HL-60 (cell line): ENCODE data around the gene LRRC8E.

Experiments used
- DNase-seq, 2 experiments: peaks; one replicate each; pipeline ENCODE4 v3.0.0-alpha.2; 2010 to 2020; ENCODE audit warnings: low read depth in 1 of 2, low spot score in 1 of 2
- H3K27ac ChIP-seq: fragments of 250-450 bp; sonication (Bioruptor Pico); replicated peaks from 2 replicates; pipeline ENCODE4 v1.5.1; 2020; ENCODE audit warnings: mild to moderate bottlenecking, moderate library complexity
- H3K27me3 ChIP-seq: fragments of 250-450 bp; sonication (Bioruptor Pico); 2 replicates; pipeline ENCODE4 v1.5.1; 2021; ENCODE audit warnings: mild to moderate bottlenecking, moderate library complexity; ENCODE audit not compliant: insufficient read depth, poor library complexity, severe bottlenecking
- H3K4me3 ChIP-seq: replicated peaks from 2 replicates; pipeline ENCODE4 v1.5.1; 2011; ENCODE audit warnings: mild to moderate bottlenecking, control low read depth, low read length; ENCODE audit not compliant: insufficient read depth
- CTCF ChIP-seq: IDR thresholded peaks from one replicate; pipeline ENCODE4 v1.5.1; 2011; ENCODE audit warnings: low read length, control low read depth, inconsistent platforms; ENCODE audit not compliant: insufficient read depth
- GABPA ChIP-seq: IDR thresholded peaks from 2 replicates; pipeline ENCODE4 v1.6.1; 2012; ENCODE audit warnings: low read depth
- POLR2AphosphoS5 ChIP-seq: IDR thresholded peaks from 2 replicates; pipeline ENCODE4 v1.6.1; 2012; ENCODE audit warnings: low read depth
- REST ChIP-seq: IDR thresholded peaks from 2 replicates; pipeline ENCODE4 v1.6.1; 2012; ENCODE audit warnings: low read depth; ENCODE audit not compliant: insufficient replicate concordance
- SPI1 ChIP-seq: IDR thresholded peaks from 2 replicates; pipeline ENCODE4 v1.6.1; 2012; ENCODE audit warnings: low read depth, mild to moderate bottlenecking, borderline replicate concordance

LRRC8E gene

DNA sequence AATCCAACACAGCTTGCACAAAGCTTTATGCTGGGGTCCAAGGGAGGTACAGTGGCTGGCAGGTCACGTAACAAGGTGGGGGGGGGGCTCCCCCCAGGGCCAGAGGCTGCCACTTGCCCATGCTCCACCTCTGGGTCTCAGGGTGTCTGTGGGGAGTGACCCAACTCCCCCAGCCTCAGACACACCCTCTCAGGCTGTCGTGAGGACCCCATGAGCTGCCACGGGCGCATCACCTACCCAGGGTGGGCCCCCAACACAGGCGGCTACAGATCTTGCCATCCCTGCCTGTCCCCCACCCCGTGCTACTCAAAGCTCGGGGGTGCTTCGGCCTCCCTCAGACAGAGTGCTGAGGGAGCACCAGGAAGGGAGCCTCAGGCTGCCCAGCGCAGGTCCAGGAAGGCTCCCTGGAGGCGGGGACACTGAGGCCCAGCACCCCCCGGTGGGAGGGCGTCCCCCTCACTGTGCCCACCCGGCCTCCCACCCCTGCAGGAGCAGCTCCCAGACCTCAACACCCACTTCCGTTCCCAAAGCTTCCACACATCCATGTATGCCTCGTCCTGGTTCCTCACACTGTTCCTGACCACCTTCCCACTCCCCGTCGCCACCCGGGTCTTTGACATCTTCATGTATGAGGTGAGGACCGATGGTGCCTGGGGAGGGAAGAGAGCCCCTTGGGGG, 37.2 kb upstream of the LRRC8E start:
- DNase-seq = no peak
- no peak overlapping the region for H3K4me3 ChIP-seq
- no peak overlapping the region for H3K27ac ChIP-seq
- TF ChIP-seq REST = no peak
- no peak for TF ChIP-seq GABPA
- no peak for TF ChIP-seq SPI1
- TF ChIP-seq POLR2AphosphoS5 = no peak
- TF ChIP-seq CTCF = no peak
- no peaks in the 10 kb centered on the region for H3K27me3 ChIP-seq

DNA sequence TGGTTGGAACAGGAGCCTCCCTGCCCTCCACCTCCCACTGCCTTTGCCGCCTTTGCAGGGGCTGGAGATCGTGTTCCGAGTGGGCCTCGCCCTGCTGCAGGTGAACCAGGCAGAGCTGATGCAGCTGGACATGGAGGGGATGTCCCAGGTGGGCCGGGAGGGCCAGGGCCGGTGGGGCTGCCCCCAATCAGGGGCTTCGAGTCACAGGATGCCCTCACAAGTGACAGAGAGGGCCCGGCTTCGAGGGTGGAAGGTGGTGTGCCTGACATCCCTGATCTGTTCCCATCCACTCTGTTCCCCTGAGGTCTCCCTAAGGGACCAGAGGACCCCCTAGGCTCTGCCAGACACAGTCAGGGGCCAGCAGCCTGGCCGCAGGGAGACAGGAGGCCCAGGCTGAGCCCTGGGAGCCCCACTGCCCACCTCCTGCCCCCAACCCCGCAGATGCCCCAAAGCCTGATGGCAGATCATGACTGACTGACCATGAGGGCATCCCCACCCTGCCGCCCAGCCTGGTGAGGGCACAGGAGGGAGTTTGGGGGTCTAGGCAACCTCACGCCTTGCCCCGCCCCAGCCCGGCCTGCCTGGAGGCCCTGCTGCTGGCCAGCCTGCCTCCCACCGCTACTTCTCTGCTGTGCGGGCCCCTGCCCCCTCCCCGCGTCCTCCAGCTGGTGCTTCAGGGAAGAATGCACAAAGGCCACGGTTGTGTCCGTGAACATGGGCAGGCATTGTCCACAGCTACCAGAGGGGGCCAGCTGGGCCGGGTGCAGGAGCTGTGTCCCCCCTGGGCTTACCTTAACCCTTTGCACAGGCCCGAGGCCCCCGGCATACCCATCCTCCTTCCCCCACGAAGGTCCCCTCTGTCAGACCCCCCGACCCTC, 36.4 kb upstream of the LRRC8E start:
- TF ChIP-seq REST (no peak), SPI1 (no peak), GABPA (no peak), POLR2AphosphoS5 (no peak), CTCF (no peak)
- Histone ChIP-seq H3K4me3 (no peak overlapping the region), H3K27me3 (no peaks in the 10 kb centered on the region), H3K27ac (no peak overlapping the region)
- DNase-seq = no peak

DNA sequence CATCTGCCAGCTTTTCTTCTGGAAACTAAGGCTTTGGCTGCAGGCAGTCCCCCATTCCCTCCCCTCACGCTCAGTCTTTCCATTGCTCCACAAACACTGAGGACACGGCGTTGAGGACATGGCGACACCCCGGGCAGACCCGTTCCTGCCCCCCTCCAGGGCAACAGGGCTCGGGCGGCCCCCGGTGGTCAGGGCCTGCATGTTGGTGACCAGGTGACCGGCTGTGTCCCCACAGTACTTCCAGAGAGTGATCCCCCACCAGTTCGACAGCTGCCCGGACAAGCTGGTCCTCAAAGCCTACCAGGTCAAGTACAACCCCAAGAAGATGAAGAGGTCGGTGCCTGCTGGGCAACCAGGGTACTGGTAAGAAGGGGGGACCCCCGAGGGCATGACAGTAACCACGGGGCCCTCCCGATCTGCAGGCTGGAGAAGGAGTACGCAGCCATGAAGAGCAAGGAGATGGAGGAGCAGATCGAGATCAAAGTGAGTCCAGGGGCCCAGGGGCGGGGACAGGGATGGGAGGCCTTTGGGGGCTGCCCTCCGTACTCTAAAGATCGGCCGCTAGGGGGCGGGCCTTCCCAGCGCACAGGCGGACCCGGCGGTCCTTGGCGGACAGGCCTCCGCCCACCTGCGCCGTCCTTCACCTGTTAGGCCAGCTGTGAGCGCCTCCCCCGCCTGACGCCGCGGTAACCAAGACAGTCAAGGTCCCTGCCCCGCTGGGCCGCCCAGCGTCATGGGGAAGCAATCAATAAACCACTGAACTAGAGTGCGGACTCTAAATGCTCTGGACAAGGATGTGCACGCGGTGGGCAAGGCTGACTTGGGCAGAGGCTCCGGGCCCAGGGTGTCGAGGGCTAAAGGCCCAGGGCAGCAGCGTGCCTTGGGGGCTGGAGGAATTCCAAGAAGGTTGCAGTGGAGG, 35.2 kb upstream of the LRRC8E start:
- DNase-seq = peak in 1 of 2 experiments; percentile 51
- peak; percentile 32 for TF ChIP-seq CTCF
- no peak for TF ChIP-seq GABPA
- no peak for TF ChIP-seq POLR2AphosphoS5
- no peak for TF ChIP-seq SPI1
- TF ChIP-seq REST = no peak
- no peaks in the 10 kb centered on the region for H3K27me3 ChIP-seq
- no peak overlapping the region for H3K4me3 ChIP-seq
- H3K27ac ChIP-seq = no peak overlapping the region
